SU-DHL-6 (cell line): Measurements from ENCODE around the gene TAS2R20.

Experiments
- CTCF ChIP-seq: fragments of 200-600 bp; sonication (generic); IDR thresholded peaks from one replicate; pipeline ENCODE4 v1.5.1; 2017; ENCODE audit warnings: antibody characterized with exemption, mild to moderate bottlenecking, low read length, moderate library complexity; ENCODE audit not compliant: insufficient read depth, poor library complexity, severe bottlenecking
- EZH2phosphoT487 ChIP-seq: fragments of 200-600 bp; sonication (generic), shearing (Covaris generic); conservative IDR thresholded peaks from 2 replicates; pipeline ENCODE4 v1.6.1; 2018; ENCODE audit warnings: mild to moderate bottlenecking, antibody characterized with exemption, low read length, moderate library complexity, mixed read lengths

GRCh38 chr12:11040162-11040561 lies 42.1 kb upstream of the TAS2R20 start:
- TF ChIP-seq EZH2phosphoT487 (no peak), CTCF (no peak)
